Measurements from ENCODE around the gene ADH1B. TPM values are rescaled to one million over a fixed set of nuclear protein-coding genes. Genes with fewer than 3 reads are reported as not detected.

The ADH1B gene
- total RNA-seq, 1 donor from 2014 or later = 6.1 TPM

DNA sequence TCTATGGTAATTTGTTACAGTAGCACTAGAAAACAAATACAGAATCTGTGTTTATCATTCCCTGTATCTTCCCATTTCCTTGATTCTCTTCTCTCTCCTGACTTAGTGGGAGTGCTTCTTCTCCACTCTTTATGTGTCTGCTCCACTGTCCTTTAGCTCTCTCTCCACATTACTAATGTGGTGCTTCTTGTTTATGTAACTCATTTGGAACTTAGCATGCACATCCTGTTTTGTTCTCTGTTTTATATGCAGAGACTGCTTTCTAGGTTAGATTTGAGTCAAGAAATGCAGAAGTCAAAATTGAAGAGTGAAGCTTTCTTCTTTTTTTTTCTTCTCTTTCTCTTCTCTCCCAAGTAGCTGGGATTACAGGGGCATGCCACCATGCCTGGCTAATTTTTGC is 56.3 kb downstream of the ADH1B start:
- Mint-ChIP-seq H3K9me3 (peaks cover 9% of the 10 kb centered on the region), H3K4me1 (ENCODE audit: unreplicated experiment) (no peaks in the 10 kb centered on the region), H3K27ac (no peak overlapping the region), H3K36me3 (peaks cover 10% of the 10 kb centered on the region), H3K27me3 (no peaks in the 10 kb centered on the region), H3K4me3 (no peak overlapping the region)
- DNase-seq (ENCODE audit: extremely low spot score, unreplicated experiment) = no peak
- TF ChIP-seq, protein P1, sequence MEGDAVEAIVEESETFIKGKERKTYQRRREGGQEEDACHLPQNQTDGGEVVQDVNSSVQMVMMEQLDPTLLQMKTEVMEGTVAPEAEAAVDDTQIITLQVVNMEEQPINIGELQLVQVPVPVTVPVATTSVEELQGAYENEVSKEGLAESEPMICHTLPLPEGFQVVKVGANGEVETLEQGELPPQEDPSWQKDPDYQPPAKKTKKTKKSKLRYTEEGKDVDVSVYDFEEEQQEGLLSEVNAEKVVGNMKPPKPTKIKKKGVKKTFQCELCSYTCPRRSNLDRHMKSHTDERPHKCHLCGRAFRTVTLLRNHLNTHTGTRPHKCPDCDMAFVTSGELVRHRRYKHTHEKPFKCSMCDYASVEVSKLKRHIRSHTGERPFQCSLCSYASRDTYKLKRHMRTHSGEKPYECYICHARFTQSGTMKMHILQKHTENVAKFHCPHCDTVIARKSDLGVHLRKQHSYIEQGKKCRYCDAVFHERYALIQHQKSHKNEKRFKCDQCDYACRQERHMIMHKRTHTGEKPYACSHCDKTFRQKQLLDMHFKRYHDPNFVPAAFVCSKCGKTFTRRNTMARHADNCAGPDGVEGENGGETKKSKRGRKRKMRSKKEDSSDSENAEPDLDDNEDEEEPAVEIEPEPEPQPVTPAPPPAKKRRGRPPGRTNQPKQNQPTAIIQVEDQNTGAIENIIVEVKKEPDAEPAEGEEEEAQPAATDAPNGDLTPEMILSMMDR (conservative IDR thresholded peaks at IDR 0.05) = no peak

Other genes starting within 250 kb of the ADH1B start
- 141 and 161 TPM in 2 replicates for gene ADH5, start 232.6 kb downstream of the ADH1B start, total RNA-seq (ENCODE audit: low replicate concordance)
- gene ADH4, start 177.1 kb downstream of the ADH1B start, total RNA-seq (ENCODE audit: low replicate concordance) = 3.7 and 17.7 TPM in 2 replicates
- 5.2 and 9.8 TPM in 2 replicates for gene ADH6, start 102.2 kb downstream of the ADH1B start, total RNA-seq (ENCODE audit: low replicate concordance)
- gene ADH1A, start 30.4 kb downstream of the ADH1B start, total RNA-seq (ENCODE audit: low replicate concordance) = 6.4 and 22.1 TPM in 2 replicates
- gene ADH1C, start 31.3 kb upstream of the ADH1B start, total RNA-seq (ENCODE audit: low replicate concordance) = 9.9 and 21.8 TPM in 2 replicates
- gene ADH7, start 113.9 kb upstream of the ADH1B start, total RNA-seq (ENCODE audit: low replicate concordance) = 0.17 and 0.83 TPM in 2 replicates
- not detected in 2 replicates for gene C4orf17, start 189.6 kb upstream of the ADH1B start, total RNA-seq (ENCODE audit: low replicate concordance)
- 7.4 and 10.1 TPM in 2 replicates for gene TRMT10A, start 242.6 kb upstream of the ADH1B start, total RNA-seq (ENCODE audit: low replicate concordance)

All from type B pancreatic cell (in vitro differentiated cells).